CD4-positive, alpha-beta T cell treated with Interleukin-12 subunit alpha and Interleukin-12 subunit beta, for 1 hour (primary cell): ENCODE measurements around the gene TPRA1.

Experiments
- DNase-seq: peaks from one replicate; pipeline ENCODE4 v3.0.0-alpha.2; 2020

Gene TPRA1

DNA sequence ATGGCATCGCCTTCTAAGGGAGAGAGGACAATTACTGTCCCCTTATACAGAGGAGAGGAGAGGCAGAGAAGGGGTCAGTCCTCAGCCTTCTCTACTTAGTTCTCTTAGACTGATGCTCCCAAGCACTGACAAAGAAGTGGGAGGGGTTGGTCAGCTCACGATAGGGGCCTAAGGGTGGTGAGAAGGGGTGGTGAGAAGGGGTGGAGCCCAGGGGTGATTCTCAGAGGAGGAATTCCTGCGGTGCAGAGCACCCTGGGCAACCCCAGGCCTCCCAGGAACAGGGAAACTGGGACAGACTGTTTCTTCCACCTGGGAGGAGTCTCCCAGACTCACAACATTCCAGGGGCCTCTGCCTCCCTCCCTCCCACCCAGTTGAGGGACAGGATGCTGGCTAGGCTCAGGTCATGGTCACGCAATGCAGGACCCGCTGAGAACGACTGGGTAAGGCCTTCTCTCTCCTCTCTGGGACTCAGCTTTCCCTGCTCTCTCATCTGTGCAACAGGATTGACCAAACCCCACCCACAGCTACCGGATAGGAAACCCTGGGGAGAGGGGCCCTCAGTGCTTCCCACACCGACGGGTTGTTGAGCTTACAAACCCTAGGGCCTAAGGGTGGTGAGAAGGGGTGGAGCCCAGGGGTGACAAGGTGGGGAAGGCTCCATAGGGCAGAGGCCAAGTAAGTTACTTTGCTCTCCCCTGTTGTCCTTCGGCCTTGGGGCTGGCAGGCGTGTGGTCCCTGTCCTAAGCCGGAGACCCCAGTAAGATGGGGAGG is 1.5 kb downstream of the TPRA1 start:
- no peak for DNase-seq

- DNase-seq, result no peak
Observed at GRCh38 chr3:127587876-127588275, 2.7 kb downstream of the TPRA1 start.

DNA sequence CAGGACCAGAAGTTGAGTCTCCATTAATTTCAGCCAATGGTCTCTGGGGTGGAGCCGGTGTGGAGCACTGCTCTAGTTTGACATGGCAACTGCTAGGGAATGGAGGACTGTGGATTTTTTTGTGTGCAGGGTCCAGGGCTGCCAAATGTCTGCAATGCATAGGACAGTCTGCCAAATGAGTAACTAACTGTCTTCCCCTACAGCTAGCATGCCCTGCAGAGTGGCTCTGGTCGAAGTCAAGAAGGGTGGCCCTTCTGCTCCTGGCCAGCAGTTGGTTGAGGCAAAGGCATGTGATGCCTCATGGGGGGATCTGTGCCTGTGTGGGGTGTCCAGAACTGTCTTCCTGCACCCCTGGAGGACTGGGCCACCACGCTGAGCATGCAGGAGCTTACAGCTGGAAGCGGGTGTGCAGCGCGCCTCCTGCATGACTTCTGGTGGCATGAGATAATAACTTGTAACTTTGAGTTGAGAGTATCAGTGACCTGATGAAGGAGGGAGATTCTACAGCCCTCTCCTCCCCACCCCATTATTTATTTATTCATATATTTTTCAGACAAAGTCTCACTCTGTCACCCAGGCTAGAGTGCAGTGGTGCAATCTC is 4.6 kb downstream of the TPRA1 start:
- no peak for DNase-seq

- DNase-seq, result no peak
Observed at GRCh38 chr3:127585163-127585812, 5.2 kb downstream of the TPRA1 start.

DNA sequence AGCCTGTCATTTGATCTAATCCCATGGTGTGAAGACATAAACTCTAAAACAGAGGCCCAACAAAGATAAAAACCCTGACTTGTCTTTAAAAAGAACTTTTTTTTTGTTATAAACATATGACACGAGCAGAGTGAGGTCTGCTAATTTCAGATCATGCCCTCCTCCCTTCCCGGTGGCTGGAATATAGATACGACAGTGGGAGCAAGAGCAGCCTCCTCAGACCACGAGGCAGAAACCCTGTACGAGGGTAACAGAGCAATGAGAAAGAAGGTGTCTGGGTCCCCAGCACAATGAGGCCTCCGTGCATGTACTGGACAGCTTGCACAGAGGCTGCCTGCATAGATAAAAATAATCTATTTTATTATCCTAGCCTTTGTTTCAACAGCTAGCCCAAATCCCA is 5.8 kb downstream of the TPRA1 start:
- no peak for DNase-seq

GRCh38 chr3:127580327-127581060 is 10.0 kb downstream of the TPRA1 start:
- no peak for DNase-seq

GRCh38 chr3:127578802-127579201 is 11.7 kb downstream of the TPRA1 start:
- no peak for DNase-seq

DNA sequence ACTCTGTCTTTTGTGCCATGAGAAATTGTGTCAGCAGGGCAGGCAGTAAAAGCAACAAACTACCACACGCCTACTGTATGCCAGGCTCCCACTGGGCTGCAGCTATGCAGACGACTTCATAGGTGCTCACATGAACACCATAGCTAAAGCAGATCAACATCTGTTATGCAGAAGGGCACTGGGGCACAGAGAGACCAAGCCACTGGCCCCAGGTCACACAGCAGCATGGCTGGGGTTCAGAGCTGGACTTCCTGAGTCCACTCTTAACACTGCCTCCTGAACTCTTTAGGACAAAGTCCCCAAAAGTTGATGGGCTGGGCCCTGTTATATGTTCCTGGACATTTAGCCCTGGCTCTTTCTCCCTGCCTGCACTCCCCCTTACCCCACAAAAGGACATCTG is 12.4 kb downstream of the TPRA1 start:
- DNase-seq, result no peak

- DNase-seq, result no peak
Observed at GRCh38 chr3:127577448-127577847, 13.1 kb downstream of the TPRA1 start.

GRCh38 chr3:127574880-127575878 is 15.4 kb downstream of the TPRA1 start:
- DNase-seq, result peak; percentile 93

DNA sequence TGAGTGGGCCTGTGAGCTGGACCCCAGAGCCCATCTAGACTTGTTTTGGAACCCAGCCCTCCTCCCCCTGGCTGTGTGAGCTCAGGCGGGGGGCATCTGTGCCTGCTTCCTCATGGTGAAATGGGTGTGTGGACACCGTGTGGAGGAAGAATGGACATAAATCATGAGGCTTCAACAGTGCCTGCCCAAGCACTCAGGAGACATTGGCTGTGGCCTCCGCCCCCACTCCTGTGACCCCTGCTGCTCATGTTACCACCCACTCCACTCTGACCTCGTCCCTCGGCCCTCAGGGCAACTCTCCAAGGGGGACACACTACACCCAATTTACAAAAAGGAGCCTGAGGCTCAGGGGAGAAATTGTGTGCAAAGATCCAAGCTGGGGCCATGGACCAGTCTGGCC is 16.6 kb downstream of the TPRA1 start:
- no peak for DNase-seq

DNA sequence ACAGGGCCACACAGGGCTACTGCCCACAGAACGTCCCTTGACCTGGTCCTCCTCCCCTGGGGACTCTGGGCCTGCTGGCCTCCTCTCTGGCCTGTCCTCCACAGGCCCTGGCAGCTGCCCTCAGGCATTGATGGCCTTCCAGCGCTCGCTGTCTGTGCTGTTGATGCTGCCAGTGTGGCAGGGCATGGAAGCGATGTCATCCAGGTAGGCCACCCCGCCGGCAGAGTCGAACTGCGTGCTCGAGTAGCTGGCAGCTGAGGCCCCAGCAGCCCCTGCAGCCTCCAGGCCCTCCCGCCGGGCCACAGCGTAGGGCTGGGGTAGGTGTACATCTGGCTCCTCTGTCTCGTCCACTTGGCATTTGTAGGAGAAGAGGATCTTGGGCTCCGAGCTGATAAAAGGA is 17.1 kb downstream of the TPRA1 start:
- no peak for DNase-seq

GRCh38 chr3:127572735-127573134 is 17.8 kb downstream of the TPRA1 start:
- DNase-seq, result no peak

GRCh38 chr3:127572186-127572585 is 18.3 kb downstream of the TPRA1 start:
- DNase-seq, result no peak

DNA sequence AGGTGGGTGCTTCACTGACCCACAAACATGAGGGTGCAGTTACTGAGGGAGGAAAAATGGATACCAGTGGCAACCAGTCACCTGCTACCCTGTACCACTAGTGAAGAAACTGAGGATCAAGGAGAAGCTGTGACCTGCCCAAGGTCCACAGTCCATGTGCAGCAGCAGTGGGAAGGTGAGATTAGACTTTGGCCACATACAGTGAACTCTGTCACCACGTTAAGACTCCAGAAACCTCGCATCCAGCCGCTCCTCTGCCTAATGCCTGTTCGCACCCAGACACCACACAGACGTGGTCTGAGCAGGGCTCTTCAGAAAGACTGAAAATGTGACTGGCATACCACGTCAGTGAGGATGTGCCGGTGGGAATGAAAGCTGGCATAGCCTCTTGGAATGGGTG is 20.0 kb downstream of the TPRA1 start:
- DNase-seq, result no peak

- DNase-seq, result no peak
Observed at GRCh38 chr3:127569160-127569559, 21.4 kb downstream of the TPRA1 start.

- DNase-seq, result no peak
Observed at GRCh38 chr3:127568586-127568985, 21.9 kb downstream of the TPRA1 start.

GRCh38 chr3:127566833-127567232 is 23.7 kb downstream of the TPRA1 start:
- DNase-seq, result no peak

GRCh38 chr3:127565711-127566110 is 24.8 kb downstream of the TPRA1 start:
- DNase-seq, result no peak

GRCh38 chr3:127560051-127560787 is 30.3 kb downstream of the TPRA1 start:
- DNase-seq, result no peak

GRCh38 chr3:127556565-127556964 is 34.0 kb downstream of the TPRA1 start:
- DNase-seq, result no peak

- no peak for DNase-seq
Observed at GRCh38 chr3:127555108-127555507, 35.4 kb downstream of the TPRA1 start.
